ENCODE data around the gene TK2. TPM values are rescaled to one million over a fixed set of nuclear protein-coding genes. Genes with fewer than 3 reads are reported as not detected.

TK2 gene
- total and polyA plus RNA-seq, 4 donors, result 10.5 to 31.9 (median 21.0) TPM

DNA sequence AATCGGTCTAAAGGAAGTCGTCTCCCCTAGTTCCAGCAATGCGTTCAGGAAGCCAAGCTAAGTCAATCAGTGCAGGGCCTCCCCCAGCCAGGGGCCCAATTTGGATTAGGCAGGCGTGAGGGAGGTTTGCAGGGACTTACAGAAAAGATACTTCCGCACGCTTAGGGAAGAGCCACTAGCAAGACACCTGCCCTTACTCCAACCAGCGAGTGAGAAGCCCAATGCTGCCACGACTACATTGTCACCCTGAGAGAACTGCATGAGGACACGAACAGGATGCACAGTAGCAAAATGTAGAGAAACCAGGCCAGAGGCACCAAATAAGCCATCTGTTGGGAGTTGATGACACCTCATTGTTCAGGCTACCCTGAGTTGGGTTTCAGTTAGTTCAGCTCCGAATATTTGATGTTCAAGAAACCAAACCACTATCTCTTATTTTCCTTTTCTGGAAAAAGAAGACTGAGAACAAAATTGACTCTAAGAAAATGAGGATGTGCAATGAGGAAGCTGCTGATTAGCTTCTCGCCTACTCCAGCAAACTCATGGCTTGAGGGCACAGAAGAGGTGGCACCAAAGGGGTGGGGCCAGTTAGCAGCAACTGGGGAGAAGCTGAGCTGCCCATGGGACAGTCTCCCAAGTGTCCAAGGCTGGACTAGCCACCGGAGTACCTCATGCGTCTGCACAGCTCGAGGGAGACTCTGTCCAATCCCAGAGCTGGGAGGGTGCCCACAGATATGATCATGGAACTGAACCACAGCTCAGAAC, 29.3 kb downstream of the TK2 start:
- H3K9ac ChIP-seq (ENCODE audit: low read depth in 1 of 2, low read length in 2 of 2), result peak overlapping the region in 1 of 2 donors; percentile 30
- peak overlapping the region; percentile 40 to 79 for H3K27ac ChIP-seq (ENCODE audit: low read depth in 1 of 2, low read length in 2 of 2)
- no peaks in the 10 kb centered on the region for H3K9me3 ChIP-seq (ENCODE audit: control insufficient read depth in 4 of 4, low read length in 3 of 4)
- 79% methylated on average over 14 of the region's 14 CpGs for WGBS
- peaks cover 0 to 3% (median 1%) of the 10 kb centered on the region in 4 donors for H3K36me3 ChIP-seq (ENCODE audit: control insufficient read depth in 4 of 4, insufficient read depth in 3 of 4, low read depth in 1 of 4, low read length in 3 of 4)
- DNase-seq (ENCODE audit: low spot score), result no peak
- TF ChIP-seq YY1 (IDR thresholded peaks at IDR 0.05), result no peak
- TF ChIP-seq HNF4G (IDR thresholded peaks at IDR 0.05), result no peak
- TF ChIP-seq TAF1 (conservative IDR thresholded peaks at IDR 0.05), result no peak
- TF ChIP-seq HNF4A (conservative IDR thresholded peaks at IDR 0.05), result no peak
- TF ChIP-seq RAD21 (IDR thresholded peaks at IDR 0.05), result no peak
- TF ChIP-seq EGR1 (IDR thresholded peaks at IDR 0.05; ENCODE audit: low read depth in 2 of 2), result no peak
- TF ChIP-seq SP1 (IDR thresholded peaks at IDR 0.05), result no peak
- TF ChIP-seq, protein P1, sequence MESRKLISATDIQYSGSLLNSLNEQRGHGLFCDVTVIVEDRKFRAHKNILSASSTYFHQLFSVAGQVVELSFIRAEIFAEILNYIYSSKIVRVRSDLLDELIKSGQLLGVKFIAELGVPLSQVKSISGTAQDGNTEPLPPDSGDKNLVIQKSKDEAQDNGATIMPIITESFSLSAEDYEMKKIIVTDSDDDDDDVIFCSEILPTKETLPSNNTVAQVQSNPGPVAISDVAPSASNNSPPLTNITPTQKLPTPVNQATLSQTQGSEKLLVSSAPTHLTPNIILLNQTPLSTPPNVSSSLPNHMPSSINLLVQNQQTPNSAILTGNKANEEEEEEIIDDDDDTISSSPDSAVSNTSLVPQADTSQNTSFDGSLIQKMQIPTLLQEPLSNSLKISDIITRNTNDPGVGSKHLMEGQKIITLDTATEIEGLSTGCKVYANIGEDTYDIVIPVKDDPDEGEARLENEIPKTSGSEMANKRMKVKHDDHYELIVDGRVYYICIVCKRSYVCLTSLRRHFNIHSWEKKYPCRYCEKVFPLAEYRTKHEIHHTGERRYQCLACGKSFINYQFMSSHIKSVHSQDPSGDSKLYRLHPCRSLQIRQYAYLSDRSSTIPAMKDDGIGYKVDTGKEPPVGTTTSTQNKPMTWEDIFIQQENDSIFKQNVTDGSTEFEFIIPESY (IDR thresholded peaks at IDR 0.05), result no peak
- TF ChIP-seq, protein P2, sequence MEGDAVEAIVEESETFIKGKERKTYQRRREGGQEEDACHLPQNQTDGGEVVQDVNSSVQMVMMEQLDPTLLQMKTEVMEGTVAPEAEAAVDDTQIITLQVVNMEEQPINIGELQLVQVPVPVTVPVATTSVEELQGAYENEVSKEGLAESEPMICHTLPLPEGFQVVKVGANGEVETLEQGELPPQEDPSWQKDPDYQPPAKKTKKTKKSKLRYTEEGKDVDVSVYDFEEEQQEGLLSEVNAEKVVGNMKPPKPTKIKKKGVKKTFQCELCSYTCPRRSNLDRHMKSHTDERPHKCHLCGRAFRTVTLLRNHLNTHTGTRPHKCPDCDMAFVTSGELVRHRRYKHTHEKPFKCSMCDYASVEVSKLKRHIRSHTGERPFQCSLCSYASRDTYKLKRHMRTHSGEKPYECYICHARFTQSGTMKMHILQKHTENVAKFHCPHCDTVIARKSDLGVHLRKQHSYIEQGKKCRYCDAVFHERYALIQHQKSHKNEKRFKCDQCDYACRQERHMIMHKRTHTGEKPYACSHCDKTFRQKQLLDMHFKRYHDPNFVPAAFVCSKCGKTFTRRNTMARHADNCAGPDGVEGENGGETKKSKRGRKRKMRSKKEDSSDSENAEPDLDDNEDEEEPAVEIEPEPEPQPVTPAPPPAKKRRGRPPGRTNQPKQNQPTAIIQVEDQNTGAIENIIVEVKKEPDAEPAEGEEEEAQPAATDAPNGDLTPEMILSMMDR (IDR thresholded peaks at IDR 0.05; ENCODE audit: low read depth, low read length, missing input control), result no peak
- TF ChIP-seq FOXA2 (IDR thresholded peaks at IDR 0.05), result no peak
- TF ChIP-seq, protein P3, sequence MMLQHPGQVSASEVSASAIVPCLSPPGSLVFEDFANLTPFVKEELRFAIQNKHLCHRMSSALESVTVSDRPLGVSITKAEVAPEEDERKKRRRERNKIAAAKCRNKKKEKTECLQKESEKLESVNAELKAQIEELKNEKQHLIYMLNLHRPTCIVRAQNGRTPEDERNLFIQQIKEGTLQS (IDR thresholded peaks at IDR 0.05), result no peak
- TF ChIP-seq GABPA (IDR thresholded peaks at IDR 0.05 in 1 of 2, conservative IDR thresholded peaks at IDR 0.05 in 1 of 2), result no peak
- TF ChIP-seq JUND (IDR thresholded peaks at IDR 0.05), result no peak
- TF ChIP-seq, protein P4, sequence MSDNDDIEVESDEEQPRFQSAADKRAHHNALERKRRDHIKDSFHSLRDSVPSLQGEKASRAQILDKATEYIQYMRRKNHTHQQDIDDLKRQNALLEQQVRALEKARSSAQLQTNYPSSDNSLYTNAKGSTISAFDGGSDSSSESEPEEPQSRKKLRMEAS (IDR thresholded peaks at IDR 0.05), result no peak
- peaks cover 12 to 50% (median 26%) of the 10 kb centered on the region in 4 donors for H3K4me1 ChIP-seq (ENCODE audit: control insufficient read depth in 4 of 4, insufficient read depth in 4 of 4, low read length in 3 of 4)
- H3K4me3 ChIP-seq (ENCODE audit: low read depth in 1 of 3, low read length in 3 of 3), result no peak overlapping the region
- no peaks in the 10 kb centered on the region for H3K27me3 ChIP-seq (ENCODE audit: control insufficient read depth in 4 of 4, insufficient read depth in 4 of 4, low read length in 3 of 4)

DNA sequence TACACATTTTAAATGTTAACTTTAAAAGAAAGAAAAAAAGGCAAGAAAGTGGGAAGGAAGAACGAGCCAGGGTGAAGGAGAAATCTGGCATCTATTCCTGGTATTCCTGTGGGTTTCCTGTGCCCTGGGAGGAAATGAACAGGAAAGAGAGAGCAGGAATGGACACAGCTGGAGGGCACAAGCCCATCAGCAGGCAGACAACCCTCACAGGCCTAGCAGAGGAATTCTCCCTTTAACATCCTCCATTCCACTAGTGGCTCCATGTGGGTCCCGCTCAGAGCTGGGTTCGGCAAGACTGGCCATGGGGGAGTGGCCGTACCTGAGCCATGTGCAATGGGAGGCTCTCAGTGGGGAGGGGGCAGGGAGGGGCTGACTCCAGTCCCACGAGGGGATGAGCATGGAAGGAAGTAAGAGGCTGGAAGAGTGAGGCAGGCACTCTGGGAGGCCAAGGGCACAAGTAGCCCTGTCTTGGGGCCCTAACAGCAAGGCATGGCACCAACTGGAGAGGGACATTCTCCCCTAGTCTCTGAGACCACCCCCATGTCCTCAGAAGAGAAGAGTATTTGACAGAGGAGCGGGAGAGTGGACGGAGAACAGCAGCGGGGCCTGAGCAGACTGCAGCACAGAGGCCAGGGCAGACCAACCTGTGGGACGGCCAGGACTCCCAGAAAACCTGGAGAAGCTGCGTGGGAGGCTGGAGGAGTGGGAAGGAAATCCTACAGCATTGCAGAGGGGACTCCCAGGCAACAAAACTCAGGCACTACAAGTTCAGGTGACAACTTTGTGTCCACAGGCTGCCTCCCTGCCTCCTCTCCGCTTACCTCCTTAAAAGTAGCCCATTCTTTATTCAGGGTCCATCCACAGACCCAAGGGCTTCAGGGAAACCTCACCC, 30.2 kb downstream of the TK2 start:
- H3K9me3 ChIP-seq (ENCODE audit: control insufficient read depth in 4 of 4, low read length in 3 of 4), result no peaks in the 10 kb centered on the region
- no peaks in the 10 kb centered on the region for H3K36me3 ChIP-seq (ENCODE audit: control insufficient read depth in 4 of 4, insufficient read depth in 3 of 4, low read depth in 1 of 4, low read length in 3 of 4)
- peaks cover 15 to 54% (median 32%) of the 10 kb centered on the region in 4 donors for H3K4me1 ChIP-seq (ENCODE audit: control insufficient read depth in 4 of 4, insufficient read depth in 4 of 4, low read length in 3 of 4)
- H3K27ac ChIP-seq (ENCODE audit: low read depth in 1 of 2, low read length in 2 of 2), result peak overlapping the region; percentile 40 to 79
- 88% methylated on average over 11 of the region's 11 CpGs for WGBS
- DNase-seq (ENCODE audit: low spot score), result no peak
- H3K4me3 ChIP-seq (ENCODE audit: low read depth in 1 of 3, low read length in 3 of 3), result no peak overlapping the region
- no peaks in the 10 kb centered on the region for H3K27me3 ChIP-seq (ENCODE audit: control insufficient read depth in 4 of 4, insufficient read depth in 4 of 4, low read length in 3 of 4)
- H3K9ac ChIP-seq (ENCODE audit: low read depth in 1 of 2, low read length in 2 of 2), result peak overlapping the region in 1 of 2 donors; percentile 30
- TF ChIP-seq JUND (IDR thresholded peaks at IDR 0.05) (no peak), HNF4A (conservative IDR thresholded peaks at IDR 0.05) (no peak), TAF1 (conservative IDR thresholded peaks at IDR 0.05) (no peak), RAD21 (IDR thresholded peaks at IDR 0.05) (no peak), FOXA2 (IDR thresholded peaks at IDR 0.05) (no peak), YY1 (IDR thresholded peaks at IDR 0.05) (no peak), GABPA (IDR thresholded peaks at IDR 0.05 in 1 of 2, conservative IDR thresholded peaks at IDR 0.05 in 1 of 2) (no peak)
- TF ChIP-seq, protein P1 (IDR thresholded peaks at IDR 0.05), result no peak
- TF ChIP-seq, protein P2 (IDR thresholded peaks at IDR 0.05; ENCODE audit: low read depth, low read length, missing input control), result no peak

Data from liver (tissue), 9 donors.